ENCODE measurements around the gene FKBP1A.

Gene FKBP1A

DNA sequence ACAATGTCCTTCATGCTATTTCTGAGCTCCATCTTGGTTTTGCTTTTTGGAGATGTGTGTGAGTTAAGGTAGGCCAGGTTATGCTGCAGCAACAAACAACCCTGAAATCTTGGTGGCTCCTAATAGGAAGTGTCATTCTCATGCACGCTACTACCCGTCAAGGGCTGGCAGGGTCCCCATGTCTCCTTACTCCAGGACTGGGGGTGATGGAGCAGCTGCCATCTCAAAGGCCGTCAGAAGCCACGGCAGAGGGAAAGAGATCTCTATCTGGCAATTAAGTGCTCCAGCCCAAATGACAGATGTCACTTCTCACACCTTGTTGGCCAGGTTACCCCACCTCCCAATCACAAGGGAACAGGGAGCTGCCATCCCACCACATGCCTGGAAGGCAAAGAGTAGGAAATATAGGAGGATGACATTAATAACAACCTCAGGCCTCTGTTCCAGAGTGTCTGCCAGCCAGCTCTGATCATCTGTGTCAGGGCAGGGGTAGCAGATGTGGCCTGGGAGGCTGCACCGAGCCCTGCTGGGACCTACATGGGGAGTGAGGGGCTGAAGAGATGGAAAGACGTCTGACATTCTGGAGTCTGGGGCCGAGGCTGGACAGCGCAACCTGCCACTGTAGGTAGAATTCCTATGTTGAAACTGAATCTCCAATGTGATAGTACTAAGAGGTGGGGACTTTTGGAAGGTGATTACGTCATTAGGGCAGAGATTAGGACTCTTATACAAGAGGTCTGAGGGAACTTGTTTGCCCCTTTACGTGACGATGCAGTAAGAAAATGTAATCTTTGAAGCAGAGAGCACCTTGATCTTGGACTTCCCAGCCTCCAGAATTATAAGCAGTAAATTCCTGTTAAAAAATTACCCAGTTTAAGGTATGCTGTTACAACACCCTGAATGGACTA, 59.1 kb downstream of the FKBP1A start:
- no peaks in the 10 kb centered on the region for H3K36me3 ChIP-seq (ENCODE audit: insufficient read depth)
- no peaks in the 10 kb centered on the region for H3K27me3 ChIP-seq (ENCODE audit: insufficient read depth, low read depth)
- H4K20me1 ChIP-seq (ENCODE audit: insufficient read depth) = no peaks in the 10 kb centered on the region
- no peak overlapping the region for H2AFZ ChIP-seq (ENCODE audit: low read depth)
- H3K4me3 ChIP-seq (IDR thresholded peaks at IDR 0.05; ENCODE audit: insufficient read depth, low read depth, low read length) = no peak overlapping the region
- no peak overlapping the region for H3K9ac ChIP-seq
- H3K79me2 ChIP-seq (ENCODE audit: insufficient read depth, low read depth) = peaks cover 4% of the 10 kb centered on the region; the same call in 1 of the 2 replicates
- no peak overlapping the region for H3K4me2 ChIP-seq
- TF ChIP-seq, protein P1, sequence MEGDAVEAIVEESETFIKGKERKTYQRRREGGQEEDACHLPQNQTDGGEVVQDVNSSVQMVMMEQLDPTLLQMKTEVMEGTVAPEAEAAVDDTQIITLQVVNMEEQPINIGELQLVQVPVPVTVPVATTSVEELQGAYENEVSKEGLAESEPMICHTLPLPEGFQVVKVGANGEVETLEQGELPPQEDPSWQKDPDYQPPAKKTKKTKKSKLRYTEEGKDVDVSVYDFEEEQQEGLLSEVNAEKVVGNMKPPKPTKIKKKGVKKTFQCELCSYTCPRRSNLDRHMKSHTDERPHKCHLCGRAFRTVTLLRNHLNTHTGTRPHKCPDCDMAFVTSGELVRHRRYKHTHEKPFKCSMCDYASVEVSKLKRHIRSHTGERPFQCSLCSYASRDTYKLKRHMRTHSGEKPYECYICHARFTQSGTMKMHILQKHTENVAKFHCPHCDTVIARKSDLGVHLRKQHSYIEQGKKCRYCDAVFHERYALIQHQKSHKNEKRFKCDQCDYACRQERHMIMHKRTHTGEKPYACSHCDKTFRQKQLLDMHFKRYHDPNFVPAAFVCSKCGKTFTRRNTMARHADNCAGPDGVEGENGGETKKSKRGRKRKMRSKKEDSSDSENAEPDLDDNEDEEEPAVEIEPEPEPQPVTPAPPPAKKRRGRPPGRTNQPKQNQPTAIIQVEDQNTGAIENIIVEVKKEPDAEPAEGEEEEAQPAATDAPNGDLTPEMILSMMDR (conservative IDR thresholded peaks at IDR 0.05; ENCODE audit: low read depth, low read length) = no peak
- no peak overlapping the region for H3K27ac ChIP-seq
- H3K4me1 ChIP-seq (ENCODE audit: low read depth, poor library complexity, severe bottlenecking) = peaks cover 10% of the 10 kb centered on the region

DNA sequence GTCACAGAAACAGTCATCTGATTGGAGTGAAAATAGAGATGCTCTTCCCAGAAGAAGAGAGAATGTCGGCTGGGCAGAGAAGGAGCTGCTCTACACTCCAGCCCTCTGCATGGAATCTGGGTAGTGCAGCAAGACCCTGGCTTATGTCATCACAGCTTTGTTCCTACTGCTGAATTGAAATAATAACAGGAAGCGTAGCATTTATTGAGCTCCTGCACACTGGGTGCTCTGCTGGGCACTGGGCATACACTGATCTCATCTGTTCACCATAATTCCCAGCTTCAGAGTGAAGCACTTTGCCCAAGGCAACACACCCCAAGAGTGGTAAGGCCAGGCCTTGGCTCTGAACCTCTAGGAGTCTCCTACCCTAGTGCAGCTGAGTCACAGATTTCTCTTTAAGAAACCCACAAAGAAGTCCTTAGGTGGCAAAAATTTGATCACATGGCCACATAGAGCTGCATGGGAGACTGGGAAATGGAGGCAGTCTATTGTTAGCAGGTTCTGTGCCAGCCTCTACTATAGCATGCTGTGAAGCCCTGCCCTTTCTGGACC, 60.0 kb downstream of the FKBP1A start:
- Histone ChIP-seq H2AFZ (ENCODE audit: low read depth) (no peak overlapping the region), H3K79me2 (ENCODE audit: insufficient read depth, low read depth) (peaks cover 5% of the 10 kb centered on the region; the same call in 1 of the 2 replicates)

GRCh38 chr20:1331801-1332453, 60.9 kb downstream of the FKBP1A start:
- H3K36me3 ChIP-seq (ENCODE audit: insufficient read depth) = no peaks in the 10 kb centered on the region
- no peaks in the 10 kb centered on the region for H3K27me3 ChIP-seq (ENCODE audit: insufficient read depth, low read depth)
- TF ChIP-seq, protein P1 (conservative IDR thresholded peaks at IDR 0.05; ENCODE audit: low read depth, low read length) = no peak
- H3K4me2 ChIP-seq = no peak overlapping the region
- no peak overlapping the region for H2AFZ ChIP-seq (ENCODE audit: low read depth)
- H4K20me1 ChIP-seq (ENCODE audit: insufficient read depth) = no peaks in the 10 kb centered on the region
- H3K4me1 ChIP-seq (ENCODE audit: low read depth, poor library complexity, severe bottlenecking) = peaks cover 15% of the 10 kb centered on the region
- H3K79me2 ChIP-seq (ENCODE audit: insufficient read depth, low read depth) = peaks cover 14% of the 10 kb centered on the region; the same call in 1 of the 2 replicates
- no peak overlapping the region for H3K27ac ChIP-seq
- H3K4me3 ChIP-seq (IDR thresholded peaks at IDR 0.05; ENCODE audit: insufficient read depth, low read depth, low read length) = no peak overlapping the region
- H3K9ac ChIP-seq = no peak overlapping the region

More for the DNA sequence above, 60.0 kb downstream of the FKBP1A start:
- Histone ChIP-seq H3K36me3 (ENCODE audit: insufficient read depth) (no peaks in the 10 kb centered on the region), H4K20me1 (ENCODE audit: insufficient read depth) (no peaks in the 10 kb centered on the region), H3K4me3 (IDR thresholded peaks at IDR 0.05; ENCODE audit: insufficient read depth, low read depth, low read length) (no peak overlapping the region), H3K4me1 (ENCODE audit: low read depth, poor library complexity, severe bottlenecking) (peaks cover 10% of the 10 kb centered on the region), H3K27me3 (ENCODE audit: insufficient read depth, low read depth) (no peaks in the 10 kb centered on the region), H3K27ac (no peak overlapping the region), H3K9ac (no peak overlapping the region), H3K4me2 (no peak overlapping the region)
- TF ChIP-seq, protein P1 (conservative IDR thresholded peaks at IDR 0.05; ENCODE audit: low read depth, low read length) = no peak

DNA sequence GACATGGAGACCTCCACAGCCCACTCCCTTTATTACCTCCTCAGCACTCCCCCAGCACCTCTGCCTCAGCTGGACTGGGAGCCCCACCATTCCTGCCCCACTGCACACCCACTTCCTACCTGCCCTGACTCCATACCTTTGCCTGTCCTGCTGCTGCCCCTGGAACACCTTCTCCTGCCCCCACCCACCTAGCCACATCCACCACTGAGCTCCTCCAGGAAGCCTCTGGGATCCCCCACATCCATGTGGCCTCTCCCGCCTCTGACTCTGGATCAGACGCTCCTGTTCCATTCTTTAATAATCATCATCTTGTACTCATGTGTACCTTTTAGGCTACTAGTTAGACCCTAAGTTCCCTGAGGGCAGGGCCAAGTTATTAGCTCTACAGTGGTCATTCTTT, 61.8 kb downstream of the FKBP1A start:
- no peak overlapping the region for H3K9ac ChIP-seq
- H3K4me2 ChIP-seq = no peak overlapping the region
- H3K27ac ChIP-seq = no peak overlapping the region
- H3K79me2 ChIP-seq (ENCODE audit: insufficient read depth, low read depth) = peaks cover 22% of the 10 kb centered on the region
- no peaks in the 10 kb centered on the region for H4K20me1 ChIP-seq (ENCODE audit: insufficient read depth)
- H3K27me3 ChIP-seq (ENCODE audit: insufficient read depth, low read depth) = no peaks in the 10 kb centered on the region
- H3K4me3 ChIP-seq (IDR thresholded peaks at IDR 0.05; ENCODE audit: insufficient read depth, low read depth, low read length) = no peak overlapping the region
- H3K36me3 ChIP-seq (ENCODE audit: insufficient read depth) = no peaks in the 10 kb centered on the region
- TF ChIP-seq, protein P1 (conservative IDR thresholded peaks at IDR 0.05; ENCODE audit: low read depth, low read length) = no peak
- peaks cover 23% of the 10 kb centered on the region for H3K4me1 ChIP-seq (ENCODE audit: low read depth, poor library complexity, severe bottlenecking)
- H2AFZ ChIP-seq (ENCODE audit: low read depth) = no peak overlapping the region
